AG09319 (cell line): Measurements from ENCODE around the gene NRP2.

Experiments
- DNase-seq: peaks from one replicate; pipeline ENCODE4 v3.0.0-alpha.2; 2010; ENCODE audit warnings: low read depth; ENCODE audit errors: extremely low read depth
- CTCF ChIP-seq: IDR thresholded peaks from 2 replicates; pipeline ENCODE4 v1.5.1; 2011; ENCODE audit warnings: low read depth, mild to moderate bottlenecking, inconsistent platforms, low read length, moderate library complexity

The NRP2 gene

GRCh38 chr2:205698286-205699268, 16.3 kb downstream of the NRP2 start:
- no peak for DNase-seq
- no peak for TF ChIP-seq CTCF

- no peak for TF ChIP-seq CTCF
- no peak for DNase-seq
Measured at GRCh38 chr2:205699515-205700289, 17.4 kb downstream of the NRP2 start.

- no peak for TF ChIP-seq CTCF
- DNase-seq = no peak
Measured at GRCh38 chr2:205700331-205701132, 18.2 kb downstream of the NRP2 start.

- no peak for TF ChIP-seq CTCF
- no peak for DNase-seq
Measured at GRCh38 chr2:205701509-205701908, 19.2 kb downstream of the NRP2 start.

- TF ChIP-seq CTCF = no peak
- DNase-seq = no peak
Measured at GRCh38 chr2:205702576-205702975, 20.3 kb downstream of the NRP2 start.

GRCh38 chr2:205703471-205704126, 21.3 kb downstream of the NRP2 start:
- no peak for TF ChIP-seq CTCF
- no peak for DNase-seq
